HG03558 (cell line): Measurements from ENCODE around the gene ATP10D.
"Not testable (repeated sequence)": the region's sequence is repeated elsewhere in the genome, so short reads cannot be mapped to it uniquely, and the experiment has no call there.

ENCODE experiments used
- ATAC-seq: cut with Tn5 transposase; IDR thresholded peaks from one replicate; pipeline ENCODE4 v1.9.1; 2021; ENCODE audit warnings: moderate number of reproducible peaks; ENCODE audit not compliant: unreplicated experiment; ENCODE audit errors: extremely low read depth

The ATP10D gene

GRCh38 chr4:47532658-47533057 is 47.6 kb downstream of the ATP10D start:
- no peak for ATAC-seq

GRCh38 chr4:47533689-47534347 is 48.7 kb downstream of the ATP10D start:
- no peak for ATAC-seq

GRCh38 chr4:47534772-47535171 is 49.7 kb downstream of the ATP10D start:
- ATAC-seq = no peak

- no peak for ATAC-seq
Observed at GRCh38 chr4:47535567-47536147, 50.6 kb downstream of the ATP10D start.

- no peak for ATAC-seq
Observed at GRCh38 chr4:47536966-47537365, 51.9 kb downstream of the ATP10D start.

- no peak for ATAC-seq
Observed at GRCh38 chr4:47538111-47538824, 53.2 kb downstream of the ATP10D start.

GRCh38 chr4:47538825-47539154 is 53.7 kb downstream of the ATP10D start:
- no peak for ATAC-seq

- not testable (repeated sequence) for ATAC-seq
Observed at GRCh38 chr4:47542640-47543039, 57.6 kb downstream of the ATP10D start.

- no peak for ATAC-seq
Observed at GRCh38 chr4:47543331-47543730, 58.3 kb downstream of the ATP10D start.

- ATAC-seq = not testable (repeated sequence)
Observed at GRCh38 chr4:47550357-47550756, 65.3 kb downstream of the ATP10D start.

GRCh38 chr4:47550899-47551548 is 65.9 kb downstream of the ATP10D start:
- no peak for ATAC-seq

- no peak for ATAC-seq
Observed at GRCh38 chr4:47551682-47552081, 66.6 kb downstream of the ATP10D start.

- ATAC-seq = no peak
Observed at GRCh38 chr4:47553329-47554125, 68.5 kb downstream of the ATP10D start.

GRCh38 chr4:47555920-47556319 is 70.8 kb downstream of the ATP10D start:
- ATAC-seq = not testable (repeated sequence)

- no peak for ATAC-seq
Observed at GRCh38 chr4:47557255-47557654, 72.2 kb downstream of the ATP10D start.

- ATAC-seq = no peak
Observed at GRCh38 chr4:47560682-47561081, 75.6 kb downstream of the ATP10D start.

GRCh38 chr4:47561331-47561730 is 76.3 kb downstream of the ATP10D start:
- ATAC-seq = no peak

GRCh38 chr4:47562297-47562696 is 77.2 kb downstream of the ATP10D start:
- no peak for ATAC-seq

- ATAC-seq = no peak
Observed at GRCh38 chr4:47566566-47566965, 81.5 kb downstream of the ATP10D start.

- no peak for ATAC-seq
Observed at GRCh38 chr4:47566969-47567368, 81.9 kb downstream of the ATP10D start.
